SK-N-SH (cell line): Measurements from ENCODE around the gene AKAP3. TPM values are rescaled to one million over a fixed set of nuclear protein-coding genes. Genes with fewer than 3 reads are reported as not detected.

Experiments used
- CTCF ChIA-PET: fragments of 300-600, 350-600 bp; formaldehyde crosslinking; extraction: SDS; loops from one replicate; lab custom pipeline; 2021; lab: Yijun Ruan, JAX
- POLR2A ChIA-PET: fragments of 350-600 bp; sonication (Branson Sonifier 250); formaldehyde crosslinking; extraction: SDS; loops from one replicate; lab custom pipeline; 2020; ENCODE audit warnings: antibody characterized with exemption, inconsistent platforms; lab: Yijun Ruan, JAX
- DNase-seq: peaks from one replicate; pipeline ENCODE4 v3.0.0; 2012
- H2AFZ ChIP-seq: fragments of 200-600 bp; sonication (generic); 2 replicates; pipeline ENCODE4 v1.8.1; 2016; ENCODE audit warnings: antibody characterized with exemption, mild to moderate bottlenecking, low read depth
- H3F3A ChIP-seq: fragments of 200-600 bp; sonication (generic); replicated peaks from 2 replicates; pipeline ENCODE3; 2016; ENCODE audit warnings: antibody characterized with exemption, mild to moderate bottlenecking; ENCODE audit not compliant: insufficient read depth
- H3K27ac ChIP-seq, 2 experiments: fragments of 200-500 bp in 1 of 2; fragments of 200-600 bp in 1 of 2; sonication (Bioruptor generic) in 1 of 2; sonication (generic), shearing (Covaris generic) in 1 of 2; 2 replicates each; pipeline versions ENCODE4 v1.5.1 to v1.6.1; 2014 to 2016; ENCODE audit warnings: low read depth in 2 of 2, inconsistent platforms in 1 of 2, low read length in 1 of 2, mild to moderate bottlenecking in 1 of 2, mixed read lengths in 1 of 2
- H3K27me3 ChIP-seq: fragments of 200-600 bp; sonication (generic), shearing (Covaris generic); 2 replicates; pipeline ENCODE4 v1.6.1; 2016; ENCODE audit warnings: mixed run types; ENCODE audit not compliant: insufficient read depth
- H3K36me3 ChIP-seq, 2 experiments: fragments of 200-500 bp in 1 of 2; fragments of 200-600 bp in 1 of 2; sonication (Bioruptor generic) in 1 of 2; sonication (generic) in 1 of 2; replicated peaks in 1 of 2; 2 replicates each; pipeline versions ENCODE3 to v1.5.1; 2014 to 2016; ENCODE audit warnings: low read length in 1 of 2, mild to moderate bottlenecking in 1 of 2; ENCODE audit not compliant: insufficient read depth in 2 of 2, control insufficient read depth in 1 of 2
- H3K4me1 ChIP-seq, 2 experiments: fragments of 200-500 bp in 1 of 2; fragments of 200-600 bp in 1 of 2; sonication (Bioruptor generic) in 1 of 2; sonication (generic), shearing (Covaris generic) in 1 of 2; 2 replicates each; pipeline versions ENCODE4 v1.5.1 to v1.6.1; 2014 to 2016; ENCODE audit warnings: low read depth in 1 of 2, low read length in 1 of 2, mixed run types in 1 of 2; ENCODE audit not compliant: insufficient read depth in 2 of 2, control insufficient read depth in 1 of 2
- H3K4me2 ChIP-seq: fragments of 200-600 bp; sonication (generic), shearing (Covaris generic); 2 replicates; pipeline ENCODE4 v1.6.1; 2017; ENCODE audit warnings: mixed run types
- H3K4me3 ChIP-seq, 2 experiments: fragments of 200-500 bp in 1 of 2; fragments of 200-600 bp in 1 of 2; sonication (Bioruptor generic) in 1 of 2; sonication (generic), shearing (Covaris generic) in 1 of 2; 2 replicates each; pipeline versions ENCODE4 v1.5.1 to v1.8.1; 2014 to 2016; ENCODE audit warnings: low read depth in 2 of 2, inconsistent platforms in 1 of 2, low read length in 1 of 2, mild to moderate bottlenecking in 1 of 2, mixed read lengths in 1 of 2, moderate library complexity in 1 of 2
- H3K79me2 ChIP-seq: fragments of 200-600 bp; sonication (generic); 2 replicates; pipeline ENCODE4 v1.8.1; 2017; ENCODE audit warnings: mild to moderate bottlenecking; ENCODE audit not compliant: insufficient read depth
- H3K9ac ChIP-seq: fragments of 200-600 bp; sonication (generic); 2 replicates; pipeline ENCODE4 v1.6.1; 2017; ENCODE audit warnings: mixed run types
- H3K9me2 ChIP-seq: fragments of 200-600 bp; sonication (generic); 2 replicates; pipeline ENCODE4 v1.6.1; 2017; ENCODE audit warnings: mixed run types
- H3K9me3 ChIP-seq: fragments of 200-600 bp; sonication (generic); 2 replicates; pipeline ENCODE4 v1.6.1; 2017; ENCODE audit warnings: mixed run types, mild to moderate bottlenecking, moderate library complexity
- H4K20me1 ChIP-seq: fragments of 200-600 bp; sonication (generic); 2 replicates; pipeline ENCODE4 v1.6.1; 2017; ENCODE audit warnings: mild to moderate bottlenecking, mixed run types; ENCODE audit not compliant: insufficient read depth
- EP300 ChIP-seq, 2 experiments: IDR thresholded peaks; 2 replicates each; pipeline versions ENCODE4 v1.4.0 to v1.6.1; 2012; ENCODE audit warnings: borderline replicate concordance in 1 of 2, low read depth in 1 of 2, low read length in 1 of 2
- EZH2phosphoT487 ChIP-seq: fragments of 200-600 bp; sonication (generic); IDR thresholded peaks from 2 replicates; pipeline ENCODE4 v1.6.1; 2017; ENCODE audit warnings: low read depth, mixed run types, mild to moderate bottlenecking, antibody characterized with exemption, moderate library complexity, borderline replicate concordance
- FOSL2 ChIP-seq: IDR thresholded peaks from 2 replicates; pipeline ENCODE4 v1.4.0; 2012; ENCODE audit warnings: low read depth, mild to moderate bottlenecking, moderate library complexity, borderline replicate concordance
- FOXM1 ChIP-seq: IDR thresholded peaks from 2 replicates; pipeline ENCODE4 v1.4.0; 2012; ENCODE audit warnings: low read depth, mild to moderate bottlenecking
- MEF2A ChIP-seq: IDR thresholded peaks from 2 replicates; pipeline ENCODE4 v1.4.0; 2012; ENCODE audit warnings: low read depth, borderline replicate concordance
- MXI1 ChIP-seq: IDR thresholded peaks from 2 replicates; pipeline ENCODE4 v1.6.1; 2012; ENCODE audit warnings: mild to moderate bottlenecking, low read depth, low read length, improper control_type of control experiment
- NFIC ChIP-seq: IDR thresholded peaks from 2 replicates; pipeline ENCODE4 v1.4.0; 2012; ENCODE audit warnings: borderline replicate concordance
- NRF1 ChIP-seq: IDR thresholded peaks from 2 replicates; pipeline ENCODE4 v1.6.1; 2012; ENCODE audit warnings: low read depth, mild to moderate bottlenecking, low read length
- POLR2AphosphoS5 ChIP-seq: IDR thresholded peaks from 2 replicates; pipeline ENCODE4 v1.6.1; 2012; ENCODE audit warnings: low read depth, low read length
- SMC3 ChIP-seq: IDR thresholded peaks from 2 replicates; pipeline ENCODE4 v1.6.1; 2012; ENCODE audit warnings: low read depth, low read length, improper control_type of control experiment
- TAF1 ChIP-seq: IDR thresholded peaks from 2 replicates; pipeline ENCODE4 v1.6.1; 2012; ENCODE audit warnings: low read depth, mild to moderate bottlenecking, low read length, moderate library complexity, borderline replicate concordance
- TEAD4 ChIP-seq: IDR thresholded peaks from 2 replicates; pipeline ENCODE4 v1.4.0; 2012; ENCODE audit warnings: mild to moderate bottlenecking, borderline replicate concordance; ENCODE audit not compliant: insufficient read depth
- YY1 ChIP-seq: IDR thresholded peaks from 2 replicates; pipeline ENCODE4 v1.4.0; 2012; ENCODE audit warnings: low read depth, mild to moderate bottlenecking
- WGBS: methylation state at CpG from one replicate; pipeline ENCODE4 v1.1.6; 2017; ENCODE audit warnings: low lambda C conversion rate; 5-methylcytosine and 5-hydroxymethylcytosine counted together
- polyA plus RNA-seq, 3 experiments: library from polyadenylated mRNA; depleted of rRNA; stranded (reverse); fragments of >200 nt; gene quantifications; 2 replicates each; pipeline ENCODE4 v1.2.3, GENCODE V29; 2012
- TF ChIP-seq, protein P1 (sequence below): IDR thresholded peaks from 2 replicates; pipeline ENCODE4 v1.4.0; 2012; ENCODE audit warnings: low read depth
- TF ChIP-seq, protein P2 (sequence below): IDR thresholded peaks from 2 replicates; pipeline ENCODE4 v1.4.0; 2012; ENCODE audit warnings: low read depth, borderline replicate concordance
- TF ChIP-seq, protein P3 (sequence below): fragments of 200-600 bp; sonication (generic); IDR thresholded peaks from 2 replicates; pipeline ENCODE4 v1.6.1; 2017; ENCODE audit warnings: antibody characterized with exemption, mild to moderate bottlenecking, moderate library complexity
- TF ChIP-seq, protein P4 (sequence below): IDR thresholded peaks from 2 replicates; pipeline ENCODE4 v1.6.1; 2012; ENCODE audit warnings: mild to moderate bottlenecking, low read depth, low read length, moderate library complexity

The AKAP3 gene
- polyA plus RNA-seq, 1 of the 3 experiments (the other 2 are of a cell fraction): 0.12 TPM

DNA sequence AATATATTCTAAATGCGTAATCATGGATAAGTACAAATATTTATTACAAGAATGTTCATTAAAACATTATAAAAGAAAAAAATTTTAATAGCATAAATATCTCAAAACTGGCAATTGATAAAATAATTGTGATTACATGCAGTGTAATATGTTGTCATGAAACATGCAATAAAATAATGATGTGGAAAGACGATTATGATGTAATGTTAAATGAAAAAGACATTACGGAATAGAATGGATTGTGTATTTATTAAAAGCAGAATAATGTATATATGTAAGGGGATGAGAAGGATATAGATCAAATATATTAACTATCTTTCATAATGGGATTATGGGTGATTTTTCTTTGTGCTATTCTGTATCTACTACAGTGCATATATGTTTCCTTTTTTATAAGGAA lies 32.9 kb upstream of the AKAP3 start:
- WGBS: 77% methylated on average over 3 of the region's 3 CpGs
- H3K36me3 ChIP-seq: peaks cover 24 to 44% of the 10 kb centered on the region in 2 experiments
- no peak overlapping the region for H3K27ac ChIP-seq
- ChIA-PET POLR2A (no interaction called here), CTCF (no interaction called here)
- no peaks in the 10 kb centered on the region for H3K27me3 ChIP-seq
- H3K4me1 ChIP-seq: no peaks in the 10 kb centered on the region
- no peaks in the 10 kb centered on the region for H3F3A ChIP-seq
- TF ChIP-seq NRF1: no peak
- TF ChIP-seq, protein P1, sequence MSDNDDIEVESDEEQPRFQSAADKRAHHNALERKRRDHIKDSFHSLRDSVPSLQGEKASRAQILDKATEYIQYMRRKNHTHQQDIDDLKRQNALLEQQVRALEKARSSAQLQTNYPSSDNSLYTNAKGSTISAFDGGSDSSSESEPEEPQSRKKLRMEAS: no peak
- TF ChIP-seq, protein P2, sequence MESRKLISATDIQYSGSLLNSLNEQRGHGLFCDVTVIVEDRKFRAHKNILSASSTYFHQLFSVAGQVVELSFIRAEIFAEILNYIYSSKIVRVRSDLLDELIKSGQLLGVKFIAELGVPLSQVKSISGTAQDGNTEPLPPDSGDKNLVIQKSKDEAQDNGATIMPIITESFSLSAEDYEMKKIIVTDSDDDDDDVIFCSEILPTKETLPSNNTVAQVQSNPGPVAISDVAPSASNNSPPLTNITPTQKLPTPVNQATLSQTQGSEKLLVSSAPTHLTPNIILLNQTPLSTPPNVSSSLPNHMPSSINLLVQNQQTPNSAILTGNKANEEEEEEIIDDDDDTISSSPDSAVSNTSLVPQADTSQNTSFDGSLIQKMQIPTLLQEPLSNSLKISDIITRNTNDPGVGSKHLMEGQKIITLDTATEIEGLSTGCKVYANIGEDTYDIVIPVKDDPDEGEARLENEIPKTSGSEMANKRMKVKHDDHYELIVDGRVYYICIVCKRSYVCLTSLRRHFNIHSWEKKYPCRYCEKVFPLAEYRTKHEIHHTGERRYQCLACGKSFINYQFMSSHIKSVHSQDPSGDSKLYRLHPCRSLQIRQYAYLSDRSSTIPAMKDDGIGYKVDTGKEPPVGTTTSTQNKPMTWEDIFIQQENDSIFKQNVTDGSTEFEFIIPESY: no peak
- TF ChIP-seq FOSL2: no peak
- TF ChIP-seq FOXM1: no peak
- no peak for TF ChIP-seq TEAD4
- TF ChIP-seq TAF1: no peak
- H3K9me2 ChIP-seq: no peaks in the 10 kb centered on the region
- H3K9ac ChIP-seq: no peak overlapping the region
- H3K9me3 ChIP-seq: no peaks in the 10 kb centered on the region
- no peak overlapping the region for H2AFZ ChIP-seq
- H4K20me1 ChIP-seq: no peaks in the 10 kb centered on the region
- H3K4me2 ChIP-seq: no peak overlapping the region
- no peak for DNase-seq
- H3K79me2 ChIP-seq: no peaks in the 10 kb centered on the region
- H3K4me3 ChIP-seq: no peak overlapping the region

DNA sequence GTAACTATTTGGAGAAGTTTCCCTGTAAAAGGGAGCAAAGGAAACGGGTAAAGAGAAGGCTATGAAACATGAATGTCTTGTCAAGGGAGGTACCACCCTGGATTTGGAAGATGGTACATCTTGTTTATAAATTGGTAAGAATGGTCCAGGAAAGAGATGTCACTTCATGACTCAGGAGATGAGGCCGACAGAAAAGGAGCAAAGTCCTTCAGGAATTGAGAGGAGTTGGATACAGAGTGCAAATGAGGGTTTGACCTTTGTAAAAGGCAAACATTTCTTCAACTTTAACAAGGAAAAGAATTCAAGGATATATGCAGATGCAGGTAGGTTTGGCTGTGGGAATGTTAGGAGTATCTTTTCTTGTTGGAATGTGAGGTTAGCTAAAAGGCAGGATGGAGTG lies 30.9 kb upstream of the AKAP3 start:
- DNase-seq: no peak
- ChIA-PET CTCF (no interaction called here), POLR2A (no interaction called here)
- no peaks in the 10 kb centered on the region for H3K79me2 ChIP-seq
- no peaks in the 10 kb centered on the region for H3K9me2 ChIP-seq
- peaks cover 21 to 25% of the 10 kb centered on the region in 2 experiments for H3K36me3 ChIP-seq
- no peaks in the 10 kb centered on the region for H4K20me1 ChIP-seq
- H3K4me1 ChIP-seq: no peaks in the 10 kb centered on the region
- WGBS: 88% methylated on average over 2 of the region's 2 CpGs
- no peak overlapping the region for H3K9ac ChIP-seq
- H3K4me2 ChIP-seq: no peak overlapping the region
- no peak overlapping the region for H3K27ac ChIP-seq
- no peak overlapping the region for H3K4me3 ChIP-seq
- H3K9me3 ChIP-seq: no peaks in the 10 kb centered on the region
- no peaks in the 10 kb centered on the region for H3F3A ChIP-seq
- no peaks in the 10 kb centered on the region for H3K27me3 ChIP-seq
- H2AFZ ChIP-seq: no peak overlapping the region
- TF ChIP-seq MXI1: no peak
- TF ChIP-seq, protein P2: no peak
- TF ChIP-seq EP300 (IDR thresholded peaks at IDR 0.05; ENCODE audit: borderline replicate concordance in 1 of 2, low read depth in 1 of 2, low read length in 1 of 2): no peak
- no peak for TF ChIP-seq EZH2phosphoT487
- TF ChIP-seq, protein P3, sequence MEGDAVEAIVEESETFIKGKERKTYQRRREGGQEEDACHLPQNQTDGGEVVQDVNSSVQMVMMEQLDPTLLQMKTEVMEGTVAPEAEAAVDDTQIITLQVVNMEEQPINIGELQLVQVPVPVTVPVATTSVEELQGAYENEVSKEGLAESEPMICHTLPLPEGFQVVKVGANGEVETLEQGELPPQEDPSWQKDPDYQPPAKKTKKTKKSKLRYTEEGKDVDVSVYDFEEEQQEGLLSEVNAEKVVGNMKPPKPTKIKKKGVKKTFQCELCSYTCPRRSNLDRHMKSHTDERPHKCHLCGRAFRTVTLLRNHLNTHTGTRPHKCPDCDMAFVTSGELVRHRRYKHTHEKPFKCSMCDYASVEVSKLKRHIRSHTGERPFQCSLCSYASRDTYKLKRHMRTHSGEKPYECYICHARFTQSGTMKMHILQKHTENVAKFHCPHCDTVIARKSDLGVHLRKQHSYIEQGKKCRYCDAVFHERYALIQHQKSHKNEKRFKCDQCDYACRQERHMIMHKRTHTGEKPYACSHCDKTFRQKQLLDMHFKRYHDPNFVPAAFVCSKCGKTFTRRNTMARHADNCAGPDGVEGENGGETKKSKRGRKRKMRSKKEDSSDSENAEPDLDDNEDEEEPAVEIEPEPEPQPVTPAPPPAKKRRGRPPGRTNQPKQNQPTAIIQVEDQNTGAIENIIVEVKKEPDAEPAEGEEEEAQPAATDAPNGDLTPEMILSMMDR: no peak
- TF ChIP-seq YY1: no peak
- no peak for TF ChIP-seq NFIC
- no peak for TF ChIP-seq MEF2A
- TF ChIP-seq, protein P1: no peak
- no peak for TF ChIP-seq SMC3
- no peak for TF ChIP-seq POLR2AphosphoS5
- no peak for TF ChIP-seq FOXM1
- TF ChIP-seq, protein P4, sequence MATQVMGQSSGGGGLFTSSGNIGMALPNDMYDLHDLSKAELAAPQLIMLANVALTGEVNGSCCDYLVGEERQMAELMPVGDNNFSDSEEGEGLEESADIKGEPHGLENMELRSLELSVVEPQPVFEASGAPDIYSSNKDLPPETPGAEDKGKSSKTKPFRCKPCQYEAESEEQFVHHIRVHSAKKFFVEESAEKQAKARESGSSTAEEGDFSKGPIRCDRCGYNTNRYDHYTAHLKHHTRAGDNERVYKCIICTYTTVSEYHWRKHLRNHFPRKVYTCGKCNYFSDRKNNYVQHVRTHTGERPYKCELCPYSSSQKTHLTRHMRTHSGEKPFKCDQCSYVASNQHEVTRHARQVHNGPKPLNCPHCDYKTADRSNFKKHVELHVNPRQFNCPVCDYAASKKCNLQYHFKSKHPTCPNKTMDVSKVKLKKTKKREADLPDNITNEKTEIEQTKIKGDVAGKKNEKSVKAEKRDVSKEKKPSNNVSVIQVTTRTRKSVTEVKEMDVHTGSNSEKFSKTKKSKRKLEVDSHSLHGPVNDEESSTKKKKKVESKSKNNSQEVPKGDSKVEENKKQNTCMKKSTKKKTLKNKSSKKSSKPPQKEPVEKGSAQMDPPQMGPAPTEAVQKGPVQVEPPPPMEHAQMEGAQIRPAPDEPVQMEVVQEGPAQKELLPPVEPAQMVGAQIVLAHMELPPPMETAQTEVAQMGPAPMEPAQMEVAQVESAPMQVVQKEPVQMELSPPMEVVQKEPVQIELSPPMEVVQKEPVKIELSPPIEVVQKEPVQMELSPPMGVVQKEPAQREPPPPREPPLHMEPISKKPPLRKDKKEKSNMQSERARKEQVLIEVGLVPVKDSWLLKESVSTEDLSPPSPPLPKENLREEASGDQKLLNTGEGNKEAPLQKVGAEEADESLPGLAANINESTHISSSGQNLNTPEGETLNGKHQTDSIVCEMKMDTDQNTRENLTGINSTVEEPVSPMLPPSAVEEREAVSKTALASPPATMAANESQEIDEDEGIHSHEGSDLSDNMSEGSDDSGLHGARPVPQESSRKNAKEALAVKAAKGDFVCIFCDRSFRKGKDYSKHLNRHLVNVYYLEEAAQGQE: no peak
- TF ChIP-seq FOSL2: no peak
